HG02571 (cell line): Measurements from ENCODE around the gene ORAI1.
A peak's percentile ranks its signal among the peaks of the same experiment; 100 is the strongest.
"Not testable (repeated sequence)": the region's sequence is repeated elsewhere in the genome, so short reads cannot be mapped to it uniquely, and the experiment has no call there.

Experiments
- ATAC-seq: cut with Tn5 transposase; IDR thresholded peaks from one replicate; pipeline ENCODE4 v1.9.1; 2021; ENCODE audit warnings: mild to moderate bottlenecking, moderate library complexity; ENCODE audit not compliant: unreplicated experiment

ORAI1 gene

DNA sequence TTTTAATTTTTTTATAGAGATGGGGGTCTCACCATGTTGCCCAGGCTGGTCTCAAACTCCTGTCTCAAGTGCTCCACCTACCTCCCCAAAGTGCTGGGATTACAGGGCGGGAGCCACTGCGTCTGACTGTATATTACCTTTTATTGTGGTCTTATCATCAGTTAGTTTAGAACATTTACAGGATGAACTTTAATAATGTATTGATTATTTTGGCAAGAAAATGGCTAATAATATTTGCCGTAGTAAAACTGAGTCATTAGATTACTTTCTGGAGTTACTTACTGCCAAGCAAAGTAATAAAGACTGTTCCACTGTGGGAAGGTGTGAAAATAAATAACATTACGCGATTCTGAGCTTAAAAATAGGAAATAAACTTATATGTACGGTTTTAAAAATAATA is 23.6 kb upstream of the ORAI1 start:
- no peak for ATAC-seq

DNA sequence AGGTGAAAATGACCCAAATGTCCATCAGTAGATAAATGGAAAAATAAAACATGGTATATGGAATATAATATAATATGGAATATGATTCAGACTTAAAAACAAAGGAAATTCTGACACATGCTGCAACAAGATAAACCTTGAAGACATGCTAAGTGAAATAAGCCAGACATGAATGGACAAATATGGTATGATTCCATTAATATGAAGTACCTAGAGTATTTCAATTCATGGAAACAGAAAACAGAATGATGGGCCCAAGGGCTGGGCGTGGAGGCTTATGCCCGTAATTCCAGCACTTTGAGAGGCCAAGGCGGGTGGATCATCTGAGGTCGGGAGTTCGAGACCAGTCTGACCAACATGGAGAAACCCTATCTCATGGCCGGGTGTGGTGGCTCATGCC is 22.7 kb upstream of the ORAI1 start:
- ATAC-seq: no peak

DNA sequence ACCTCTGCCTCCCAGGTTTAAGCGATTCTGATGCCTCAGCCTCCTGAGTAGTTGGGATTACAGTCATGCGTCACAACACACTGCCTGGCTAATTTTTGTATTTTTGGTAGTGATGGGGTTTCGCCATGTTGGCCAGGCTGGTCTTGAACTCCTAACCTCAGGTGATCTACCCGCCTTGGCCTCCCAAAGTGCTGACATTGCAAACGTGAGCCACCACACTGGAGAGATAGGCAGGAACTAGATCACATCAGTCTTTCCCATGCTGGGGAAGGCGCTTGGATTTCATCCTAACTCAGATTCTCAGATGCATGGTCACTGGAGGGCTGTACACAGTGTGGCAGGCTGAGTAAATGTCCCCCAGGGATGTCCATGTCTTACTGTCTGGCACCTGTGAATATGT is 18.0 kb upstream of the ORAI1 start:
- no peak for ATAC-seq

DNA sequence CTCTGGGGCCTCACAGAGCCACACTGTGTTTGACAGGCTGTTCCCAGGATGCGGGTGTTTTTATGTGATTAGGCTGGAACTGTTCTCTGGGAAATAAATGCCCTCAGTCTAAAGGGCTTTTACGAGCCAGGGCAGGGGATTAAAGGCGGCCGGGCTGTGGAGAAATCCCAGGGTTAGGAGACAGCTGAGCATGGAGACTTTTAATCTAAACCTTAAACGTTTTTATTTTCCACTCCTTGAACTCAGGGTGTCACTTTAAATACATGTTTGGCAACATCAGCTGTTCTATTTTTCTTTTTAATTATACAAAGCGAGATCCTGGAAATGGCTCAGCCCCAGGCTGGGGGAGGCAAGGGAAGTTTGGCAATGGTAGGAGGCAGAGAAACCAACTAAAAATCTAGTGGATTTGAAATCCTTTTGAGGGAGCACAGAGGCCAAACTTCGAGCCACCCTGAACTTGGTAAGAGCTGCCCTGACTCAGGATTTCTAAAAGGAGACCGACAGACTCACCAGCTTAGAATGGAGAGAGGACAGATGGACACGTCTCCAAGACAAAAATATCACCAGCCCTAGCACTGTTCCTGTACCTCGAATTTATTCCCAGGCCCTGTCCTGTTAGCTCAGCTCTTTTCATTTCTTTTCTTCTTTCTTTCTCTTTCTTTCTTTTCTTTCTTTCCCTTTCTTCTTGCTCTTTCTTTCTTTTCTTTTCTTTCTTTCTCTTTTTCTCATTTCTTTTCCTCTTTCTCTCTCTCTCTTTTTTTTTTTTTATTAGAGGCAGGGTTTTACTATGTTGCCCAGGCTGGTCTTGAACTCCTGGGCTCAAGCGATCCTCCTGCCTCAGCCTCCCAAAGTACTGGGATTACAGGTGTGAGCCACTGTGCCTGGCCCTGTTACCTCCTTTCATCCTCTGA is 15.8 kb upstream of the ORAI1 start:
- no peak for ATAC-seq

DNA sequence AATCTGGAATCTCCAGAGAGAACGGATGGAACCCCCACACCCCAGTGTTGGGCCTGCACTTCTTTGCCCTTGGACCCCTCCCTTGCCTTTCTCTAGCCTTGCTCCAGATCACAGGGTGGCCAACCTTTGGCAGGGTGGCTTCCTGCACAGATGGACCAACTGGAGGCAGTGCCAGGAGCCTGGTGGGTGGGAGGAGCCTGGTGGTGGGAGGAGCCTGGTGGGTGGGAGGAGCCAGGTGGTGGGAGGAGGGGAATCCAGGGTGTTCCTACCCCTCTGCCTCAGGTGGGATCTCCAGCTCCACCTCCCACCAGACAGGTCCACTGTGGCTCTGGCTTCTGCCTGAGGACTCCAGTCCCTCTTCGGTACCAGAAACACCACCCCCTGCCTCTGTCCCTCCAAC is 15.0 kb upstream of the ORAI1 start:
- no peak for ATAC-seq

DNA sequence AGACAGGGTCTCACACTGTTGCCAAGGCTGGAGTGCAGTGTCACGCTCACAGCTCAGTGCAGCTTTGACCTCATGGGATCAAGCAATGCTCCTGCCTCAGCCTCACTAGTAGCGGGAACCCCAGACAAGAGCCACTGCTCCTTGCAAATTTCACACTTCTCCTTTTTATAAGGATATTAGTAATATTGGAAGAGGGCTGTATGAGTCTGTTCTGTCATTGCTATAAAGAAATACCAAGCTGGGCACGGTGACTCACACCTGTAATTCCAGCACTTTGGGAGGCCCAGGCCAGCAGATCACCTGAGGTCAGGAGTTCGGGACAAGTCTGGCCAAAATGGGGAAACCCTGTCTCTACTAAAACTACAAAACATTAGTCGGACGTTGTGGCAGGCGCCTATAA is 12.9 kb upstream of the ORAI1 start:
- ATAC-seq: no peak

DNA sequence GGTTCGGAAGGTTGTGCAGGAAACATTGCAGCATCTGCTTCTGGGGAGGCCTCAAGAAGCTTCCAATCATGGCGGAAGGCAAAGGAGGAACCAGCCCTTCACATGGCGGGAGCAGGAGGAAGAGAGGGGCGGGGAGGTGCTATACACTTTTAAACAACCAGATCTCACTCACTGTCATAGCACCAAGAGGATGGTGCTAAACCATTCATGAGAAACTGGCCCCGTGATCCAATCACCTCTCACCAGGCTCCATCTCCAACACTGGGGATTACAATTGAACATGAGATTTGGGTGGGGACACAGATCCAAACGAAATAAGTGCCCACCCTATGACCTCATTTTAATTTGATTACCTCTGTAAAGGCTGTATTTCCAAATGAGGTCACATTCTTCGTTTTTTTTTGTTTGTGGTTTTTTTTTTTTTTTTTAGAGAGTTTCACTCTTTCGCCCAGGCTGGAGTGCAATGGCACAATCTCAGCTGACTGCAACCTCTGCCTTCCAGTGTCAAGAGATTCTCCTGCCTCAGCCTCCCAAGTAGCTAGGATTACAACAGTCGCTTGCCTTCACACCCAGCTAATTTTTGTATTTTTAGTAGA is 11.4 kb upstream of the ORAI1 start:
- ATAC-seq: no peak

DNA sequence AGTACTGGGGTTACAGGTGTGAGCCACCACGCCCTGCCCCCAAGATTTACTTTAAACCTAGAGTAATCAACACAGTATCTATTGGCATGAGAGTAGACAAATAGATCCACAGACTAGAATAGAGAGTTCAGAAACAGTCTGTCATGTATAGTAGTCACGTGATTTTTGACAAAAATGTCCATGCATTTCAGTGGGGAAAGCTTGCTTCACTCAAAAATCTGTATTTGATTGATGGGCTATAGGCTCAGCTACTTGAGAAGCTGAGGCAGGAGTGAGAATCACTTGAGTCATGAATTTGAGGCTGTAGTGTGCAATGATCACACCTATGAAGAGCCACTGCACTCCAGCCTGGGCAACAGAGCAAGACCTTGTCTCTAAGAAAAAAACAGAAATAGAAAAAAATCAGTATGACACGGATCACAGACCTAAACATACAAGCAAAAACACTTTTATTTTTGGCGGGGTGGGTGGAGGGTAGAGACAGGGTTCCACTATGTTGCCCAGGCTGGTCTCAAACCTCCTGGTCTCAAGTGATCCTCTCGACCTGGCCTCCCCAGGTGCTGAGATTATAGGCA is 7.6 kb upstream of the ORAI1 start:
- no peak for ATAC-seq

DNA sequence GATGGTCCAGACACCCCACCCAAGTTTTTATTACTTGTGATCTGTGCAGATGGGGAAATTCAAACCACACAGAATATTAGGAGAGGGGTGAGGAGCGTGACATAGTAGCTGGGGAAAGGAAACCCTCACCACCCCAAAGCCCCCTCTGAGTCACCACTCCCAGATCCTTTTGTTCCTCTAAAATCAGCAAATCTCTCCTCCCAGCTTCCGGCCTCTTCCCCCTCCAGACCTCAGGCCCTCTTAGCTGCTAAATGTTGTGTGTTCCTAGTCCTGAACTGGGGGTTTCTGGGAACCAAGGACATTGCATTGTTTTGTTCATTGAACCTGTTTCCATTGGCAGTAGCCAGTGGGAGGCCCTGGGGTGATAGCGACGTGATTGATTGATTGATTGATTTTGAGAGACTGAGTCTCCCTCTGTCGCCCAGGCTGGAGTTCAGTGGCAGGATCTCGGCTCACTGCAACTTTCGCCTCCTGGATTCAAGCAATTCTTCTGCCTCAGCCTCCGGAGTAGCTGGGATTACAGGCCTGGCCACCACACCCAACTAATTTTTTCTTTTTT is 5.9 kb upstream of the ORAI1 start:
- ATAC-seq: no peak

DNA sequence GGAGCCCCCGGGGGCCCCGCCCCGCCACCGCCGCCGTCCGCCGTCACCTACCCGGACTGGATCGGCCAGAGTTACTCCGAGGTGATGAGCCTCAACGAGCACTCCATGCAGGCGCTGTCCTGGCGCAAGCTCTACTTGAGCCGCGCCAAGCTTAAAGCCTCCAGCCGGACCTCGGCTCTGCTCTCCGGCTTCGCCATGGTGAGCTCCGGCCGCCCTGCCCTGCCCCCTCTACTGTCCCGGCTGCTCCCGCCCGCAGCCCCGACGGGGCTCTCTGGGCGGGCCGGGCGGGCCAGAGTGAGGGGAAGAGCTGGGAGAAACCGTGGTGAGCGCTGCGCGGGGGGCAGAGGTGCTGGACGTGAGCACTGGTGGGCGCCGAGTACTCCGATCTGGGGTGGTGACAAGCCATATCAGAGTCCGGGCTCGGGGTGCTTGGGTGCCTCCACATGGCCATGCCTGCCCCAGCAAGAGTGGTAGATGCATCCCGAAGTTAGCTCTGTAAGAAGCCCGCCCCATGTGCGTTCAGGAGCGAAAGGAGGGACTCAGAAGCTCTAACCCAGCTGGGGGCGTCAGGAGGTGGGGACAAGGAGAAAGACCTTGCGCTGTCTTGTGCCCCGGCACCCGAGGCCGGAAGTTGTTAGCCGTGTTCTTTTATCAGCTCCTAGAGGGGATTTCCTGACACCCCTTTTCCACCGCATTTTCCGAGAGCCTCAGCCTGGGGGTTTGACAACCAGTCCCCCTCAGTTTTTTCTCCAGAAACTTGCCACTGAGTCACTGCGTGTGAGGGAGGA is 717 bp downstream of the ORAI1 start:
- ATAC-seq: peak; percentile 29

DNA sequence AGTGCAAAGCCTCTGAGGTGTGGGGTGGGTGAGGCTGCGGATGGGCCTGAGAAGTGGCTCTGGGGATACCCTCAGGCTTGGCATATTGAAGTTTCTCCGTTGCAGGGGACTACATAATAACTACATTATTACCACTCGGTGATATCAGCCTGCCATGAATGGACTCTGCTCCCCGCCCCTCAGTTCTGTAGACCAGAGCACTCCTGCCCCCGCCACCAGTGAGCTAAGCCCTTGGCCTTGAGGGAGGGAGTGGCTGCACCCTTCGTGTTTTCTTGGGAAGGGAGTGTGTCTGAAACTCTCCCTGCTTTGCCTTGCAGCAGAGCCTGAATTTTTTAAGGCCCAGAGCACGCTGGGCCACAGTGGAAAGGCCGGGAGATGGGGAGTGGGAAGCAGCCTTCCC is 1.7 kb downstream of the ORAI1 start:
- ATAC-seq: no peak

DNA sequence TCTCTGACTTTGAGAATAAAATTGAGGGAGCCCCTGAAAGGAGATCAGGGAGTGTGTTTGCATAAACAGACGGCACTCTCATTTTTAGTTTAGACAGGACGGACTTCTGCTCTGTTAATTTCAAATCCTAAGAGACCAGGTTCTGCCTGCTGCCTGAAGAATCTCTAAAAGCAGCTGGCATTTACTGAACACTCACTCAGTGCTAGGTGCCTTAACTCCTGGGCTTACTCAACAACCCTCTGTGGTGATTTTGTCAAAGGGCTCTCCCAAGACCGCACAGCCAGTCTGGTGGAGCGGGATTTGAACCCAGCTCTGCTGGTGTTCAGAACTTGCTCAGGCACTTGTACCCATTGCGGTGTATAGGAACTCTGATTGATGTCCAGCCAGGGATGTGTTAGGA is 2.2 kb downstream of the ORAI1 start:
- no peak for ATAC-seq

DNA sequence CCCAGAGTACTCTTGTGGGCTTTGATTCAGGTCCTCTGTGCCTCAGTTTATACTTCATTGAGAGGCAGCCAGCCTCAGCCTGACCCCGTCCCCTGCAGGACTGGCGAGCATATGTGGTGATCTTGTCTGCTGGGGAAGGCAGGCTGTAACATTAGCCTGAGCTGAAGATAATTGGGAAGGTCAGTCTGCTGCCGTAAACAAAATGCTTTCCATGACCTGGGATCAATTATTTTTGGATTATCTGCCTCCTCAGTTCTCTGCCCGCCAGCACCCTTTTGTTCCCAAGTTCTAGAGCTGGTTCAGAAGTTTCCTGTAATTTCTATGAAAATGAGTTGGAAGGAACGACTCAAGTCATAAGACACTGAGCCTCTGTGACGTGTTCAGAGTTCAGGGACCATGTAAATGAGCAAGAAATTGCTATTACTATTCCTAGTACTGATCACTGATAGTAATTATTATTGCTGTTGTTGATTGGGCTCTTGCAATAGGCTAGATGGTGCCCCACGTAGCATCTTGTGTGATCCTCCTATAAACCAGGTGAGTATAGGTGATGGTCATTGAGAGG is 4.5 kb downstream of the ORAI1 start:
- ATAC-seq: no peak

DNA sequence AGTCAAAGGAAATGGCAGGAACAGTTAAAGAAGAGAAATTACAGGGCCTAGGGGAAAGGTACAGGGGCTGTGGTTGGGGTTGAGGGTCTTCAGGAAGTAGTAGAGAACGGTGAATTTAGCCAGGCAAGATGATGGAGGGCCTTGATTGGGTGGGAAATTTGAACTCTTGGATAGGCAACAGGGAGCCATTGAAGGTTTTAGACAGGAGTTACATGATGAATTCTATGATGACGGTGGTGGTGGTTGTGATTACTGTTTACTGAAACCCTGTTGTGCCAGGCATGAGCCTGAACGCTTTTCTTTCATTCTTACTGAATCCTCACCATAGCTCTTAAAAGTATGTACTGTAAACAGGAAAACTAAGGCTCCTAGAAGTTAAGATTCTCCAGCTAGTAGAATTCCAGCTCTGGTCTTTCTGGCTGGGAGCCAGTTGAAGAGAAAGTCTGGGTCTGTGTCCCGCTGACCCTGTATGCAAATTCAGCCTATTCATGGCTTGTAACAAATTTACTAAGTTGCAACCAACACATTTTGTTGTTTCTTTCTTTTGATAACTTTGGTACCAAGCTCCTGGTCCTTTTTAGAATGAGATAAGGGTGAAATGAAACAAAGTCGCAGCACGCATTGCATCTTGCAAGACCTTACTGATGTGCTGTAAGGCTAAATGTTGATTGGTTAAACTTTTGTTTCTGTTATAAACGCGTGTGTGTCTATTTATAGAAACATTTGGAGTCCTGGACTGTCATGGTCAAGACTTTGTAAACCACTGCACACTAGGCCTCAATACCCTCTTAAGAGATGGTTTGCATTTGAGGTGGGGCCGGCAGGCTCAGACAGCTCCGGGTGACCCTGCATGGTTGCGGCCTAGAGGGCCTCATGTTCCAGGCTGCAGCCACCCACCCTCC is 6.0 kb downstream of the ORAI1 start:
- ATAC-seq: no peak

DNA sequence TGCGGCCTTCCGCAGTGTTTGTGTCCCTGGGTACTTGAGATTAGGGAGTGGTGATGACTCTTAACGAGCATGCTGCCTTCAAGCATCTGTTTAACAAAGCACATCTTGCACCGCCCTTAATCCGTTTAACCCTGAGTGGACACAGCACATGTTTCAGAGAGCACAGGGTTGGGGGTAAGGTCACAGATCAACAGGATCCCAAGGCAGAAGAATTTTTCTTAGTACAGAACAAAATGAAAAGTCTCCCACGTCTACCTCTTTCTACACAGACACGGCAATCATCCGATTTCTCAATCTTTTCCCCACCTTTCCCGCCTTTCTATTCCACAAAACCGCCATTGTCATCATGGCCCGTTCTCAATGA is 7.5 kb downstream of the ORAI1 start:
- ATAC-seq: not testable (repeated sequence)

DNA sequence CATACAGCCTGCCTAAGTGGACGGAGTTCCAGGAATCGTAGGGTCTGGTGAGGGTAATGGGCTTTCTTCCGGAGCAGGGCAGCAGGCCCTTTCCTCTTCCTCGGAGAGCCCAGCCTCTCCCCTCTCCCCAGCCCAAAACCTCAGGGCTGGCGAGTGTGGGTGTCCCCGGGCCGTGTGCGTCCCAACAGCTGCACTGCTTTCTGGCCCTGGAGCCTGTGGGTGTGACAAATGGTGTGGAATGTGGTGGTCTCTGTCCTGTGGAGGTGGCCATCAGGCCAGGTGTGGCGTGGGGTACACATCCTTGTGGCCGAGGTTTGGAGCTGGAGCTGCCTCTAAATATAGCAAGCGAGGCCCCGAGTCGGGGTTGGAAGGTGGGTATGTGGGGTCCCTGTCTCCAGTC is 8.5 kb downstream of the ORAI1 start:
- ATAC-seq: no peak

DNA sequence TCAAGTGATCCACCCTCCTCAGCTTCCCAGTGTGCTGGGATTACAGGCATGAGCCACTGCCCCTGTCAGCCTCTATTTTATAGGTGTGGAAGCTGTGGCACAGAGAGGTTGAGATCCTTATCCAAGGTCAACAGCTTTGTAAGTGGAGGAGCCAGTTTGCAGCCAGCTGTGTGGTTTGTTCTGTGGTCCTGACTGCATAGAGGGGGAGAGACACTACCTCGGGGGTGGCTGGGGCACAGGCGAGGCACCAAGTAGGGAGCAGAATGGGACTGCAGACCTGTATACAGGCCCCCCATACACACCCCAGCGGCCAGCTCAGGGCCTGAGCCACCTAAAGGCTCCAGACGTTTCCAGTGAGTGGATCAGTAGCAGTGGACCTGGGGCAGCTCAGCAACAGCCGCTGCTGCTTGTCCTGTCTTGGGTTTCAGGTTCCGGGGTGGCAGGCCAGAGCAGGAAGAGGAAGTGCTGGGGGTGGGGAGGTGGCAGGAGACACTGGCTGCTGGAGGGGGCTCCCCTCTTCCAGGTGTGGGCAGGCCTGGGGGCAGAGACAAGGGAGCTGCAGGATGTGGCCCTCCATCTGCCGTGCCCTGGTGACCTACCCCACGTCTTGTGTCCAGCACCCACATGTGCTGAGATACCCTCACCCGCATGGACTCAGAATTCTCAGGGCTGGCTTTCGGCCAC is 11.0 kb downstream of the ORAI1 start:
- no peak for ATAC-seq

DNA sequence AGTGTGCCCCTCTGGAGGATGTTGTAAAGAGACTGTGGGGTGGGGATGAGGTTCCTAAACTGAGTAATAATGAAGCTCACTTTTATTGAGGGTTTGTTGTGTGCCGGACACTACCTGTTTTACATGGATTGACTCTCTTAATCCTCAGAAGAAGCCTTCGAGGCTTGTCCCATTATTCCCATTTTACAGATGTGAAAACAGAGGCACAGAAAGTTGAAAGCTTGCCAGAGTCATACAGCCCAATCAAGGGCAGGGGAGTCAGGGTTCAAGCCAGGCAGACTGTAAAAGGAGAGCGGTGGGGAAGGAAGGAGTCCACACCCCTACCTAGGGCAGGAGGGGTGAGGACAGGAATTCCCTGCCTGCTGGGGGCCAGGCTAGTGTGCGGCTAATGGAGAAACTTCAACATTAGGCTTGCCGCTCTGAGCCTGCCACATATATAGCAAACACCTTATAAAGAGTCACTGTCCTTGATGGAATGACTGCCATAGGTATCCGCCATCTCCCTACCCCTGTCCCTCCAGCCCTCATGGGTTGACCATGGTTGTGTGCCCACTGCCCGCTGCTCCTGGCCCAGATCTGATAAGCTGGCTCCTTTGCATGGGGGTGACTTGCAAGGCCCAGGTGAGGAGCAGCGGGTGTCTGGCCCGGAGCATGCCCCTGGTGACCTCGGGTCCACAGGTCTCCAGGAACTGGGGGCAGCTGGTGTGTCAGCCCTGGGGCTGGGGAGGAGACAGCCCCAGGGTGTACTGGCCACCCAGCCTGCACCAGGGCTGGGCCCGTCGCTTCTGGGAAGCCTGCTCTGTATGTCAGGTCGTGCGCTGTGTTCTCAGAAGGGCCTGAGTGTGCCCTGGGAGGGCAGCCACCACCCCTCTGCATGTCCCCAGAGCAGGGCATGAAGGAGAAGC is 12.2 kb downstream of the ORAI1 start:
- ATAC-seq: no peak

DNA sequence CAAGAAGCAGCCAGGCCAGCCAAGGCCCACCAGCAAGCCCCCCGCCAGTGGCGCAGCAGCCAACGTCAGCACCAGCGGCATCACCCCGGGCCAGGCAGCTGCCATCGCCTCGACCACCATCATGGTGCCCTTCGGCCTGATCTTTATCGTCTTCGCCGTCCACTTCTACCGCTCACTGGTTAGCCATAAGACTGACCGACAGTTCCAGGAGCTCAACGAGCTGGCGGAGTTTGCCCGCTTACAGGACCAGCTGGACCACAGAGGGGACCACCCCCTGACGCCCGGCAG is 15.0 kb downstream of the ORAI1 start:
- ATAC-seq: no peak
